ENCODE results near the gene PGBD2.

GRCh38 chr1:248923352-248924338 is 17.6 kb downstream of the PGBD2 start:
- no peak for TF ChIP-seq CTCF (IDR thresholded peaks at IDR 0.05)
- TF ChIP-seq ZFX (IDR thresholded peaks at IDR 0.05; ENCODE audit: borderline replicate concordance): no peak
